ENCODE data around the gene STPG2. TPM values are rescaled to one million over a fixed set of nuclear protein-coding genes. Genes with fewer than 3 reads are reported as not detected.

STPG2 gene
- total and polyA plus RNA-seq, 2 experiments from 2014 or later: 0.32 TPM; not detected in 1

DNA sequence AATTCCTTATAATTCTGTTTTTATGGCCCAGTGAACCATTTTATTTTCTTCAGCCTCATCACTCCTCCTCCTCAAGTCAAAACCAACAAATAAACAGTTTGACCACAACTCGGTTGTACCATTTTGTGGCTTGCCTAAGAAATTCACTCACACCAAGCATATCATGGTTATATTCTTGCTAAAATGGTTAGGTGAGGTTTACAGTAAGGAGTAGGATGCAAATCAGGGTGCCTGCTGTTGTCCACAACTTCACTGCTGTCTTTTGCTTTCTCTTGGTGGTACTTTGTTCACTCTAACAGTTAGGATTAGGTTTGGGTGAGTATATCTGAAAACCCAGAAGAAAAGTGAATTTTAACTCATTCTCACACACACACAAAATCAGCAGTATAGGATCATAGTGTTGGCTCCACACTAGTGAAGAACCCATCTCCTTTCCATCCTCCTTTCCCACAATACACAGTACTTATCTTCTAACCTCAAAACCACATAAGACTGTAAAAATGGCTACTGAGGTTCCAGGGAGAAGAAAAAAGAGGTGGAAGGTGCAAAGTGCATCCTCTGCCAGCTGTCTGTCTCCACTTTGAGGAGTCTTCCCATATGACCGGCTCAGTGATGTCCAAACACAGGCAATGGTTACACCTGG lies 368.8 kb downstream of the STPG2 start:
- H3K4me1 ChIP-seq (ENCODE audit: insufficient read depth): no peaks in the 10 kb centered on the region
- no peak overlapping the region for H3K4me2 ChIP-seq (ENCODE audit: unreplicated experiment)
- H4K20me1 ChIP-seq (ENCODE audit: insufficient read depth): no peaks in the 10 kb centered on the region
- H3K27me3 ChIP-seq (replicated peaks; ENCODE audit: insufficient read depth): no peaks in the 10 kb centered on the region
- H3K79me2 ChIP-seq (ENCODE audit: insufficient read depth): no peaks in the 10 kb centered on the region
- H3K9me2 ChIP-seq (ENCODE audit: insufficient read depth): no peaks in the 10 kb centered on the region
- no peak overlapping the region for H3K27ac ChIP-seq
- in situ Hi-C loops (cut with MboI): no loop called here
- H3K9me3 ChIP-seq (ENCODE audit: low read depth): no peaks in the 10 kb centered on the region
- no peak for TF ChIP-seq EZH2 (IDR thresholded peaks at IDR 0.05; ENCODE audit: insufficient read depth, poor library complexity, severe bottlenecking)
- no peak for TF ChIP-seq EZH2phosphoT487 (IDR thresholded peaks at IDR 0.05; ENCODE audit: insufficient read depth, low read depth)
- 28% methylated on average over 2 of the region's 2 CpGs for WGBS, 2 experiments (ENCODE audit: low coverage in 1 of 2, low lambda C conversion rate in 2 of 2, missing lambda C conversion rate in 2 of 2)
- no peak overlapping the region for H3K9ac ChIP-seq
- H3F3A ChIP-seq (ENCODE audit: insufficient read depth): no peaks in the 10 kb centered on the region
- DNase-seq: no peak
- H2AFZ ChIP-seq: no peak overlapping the region
- H3K4me3 ChIP-seq: no peak overlapping the region
- no peaks in the 10 kb centered on the region for H3K36me3 ChIP-seq (ENCODE audit: low read depth)

DNA sequence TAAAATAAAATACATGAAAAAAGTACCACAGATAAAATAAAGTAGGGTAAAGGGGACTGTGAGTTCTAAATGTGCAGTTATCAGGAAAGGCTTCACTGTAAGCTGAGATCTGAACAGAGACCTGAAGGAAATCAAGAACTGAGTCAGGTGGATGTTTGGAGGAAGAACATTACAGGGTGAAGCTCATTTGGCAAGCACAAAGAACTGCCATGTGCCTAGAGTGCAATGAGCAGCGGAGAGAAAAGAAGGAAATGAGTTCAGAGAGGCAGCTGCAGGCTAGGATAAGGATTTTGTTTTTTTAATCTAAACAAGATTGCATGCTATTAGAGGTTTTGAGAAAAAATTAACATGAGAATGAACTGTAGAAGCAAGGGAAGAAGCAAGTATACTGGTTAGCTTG lies 373.1 kb downstream of the STPG2 start:
- Histone ChIP-seq H3F3A (ENCODE audit: insufficient read depth) (no peaks in the 10 kb centered on the region), H3K9ac (no peak overlapping the region), H3K36me3 (ENCODE audit: low read depth) (no peaks in the 10 kb centered on the region), H2AFZ (no peak overlapping the region), H3K79me2 (ENCODE audit: insufficient read depth) (no peaks in the 10 kb centered on the region), H3K9me3 (ENCODE audit: low read depth) (no peaks in the 10 kb centered on the region), H3K4me2 (ENCODE audit: unreplicated experiment) (no peak overlapping the region), H3K4me1 (ENCODE audit: insufficient read depth) (no peaks in the 10 kb centered on the region), H4K20me1 (ENCODE audit: insufficient read depth) (no peaks in the 10 kb centered on the region), H3K9me2 (ENCODE audit: insufficient read depth) (no peaks in the 10 kb centered on the region), H3K4me3 (no peak overlapping the region), H3K27me3 (replicated peaks; ENCODE audit: insufficient read depth) (no peaks in the 10 kb centered on the region), H3K27ac (no peak overlapping the region)
- in situ Hi-C loops (cut with MboI): no loop called here
- no peak for DNase-seq
- WGBS, 2 experiments (ENCODE audit: low coverage in 1 of 2, low lambda C conversion rate in 2 of 2, missing lambda C conversion rate in 2 of 2): 3 to 6% methylated on average over 1 of the region's 1 CpG
- TF ChIP-seq EZH2 (IDR thresholded peaks at IDR 0.05; ENCODE audit: insufficient read depth, poor library complexity, severe bottlenecking) (no peak), EZH2phosphoT487 (IDR thresholded peaks at IDR 0.05; ENCODE audit: insufficient read depth, low read depth) (no peak)

- H3K27ac ChIP-seq: no peak overlapping the region
- no peak for DNase-seq
- 2 to 4% methylated on average over 1 of the region's 1 CpG for WGBS, 2 experiments (ENCODE audit: low coverage in 1 of 2, low lambda C conversion rate in 2 of 2, missing lambda C conversion rate in 2 of 2)
- H3K4me2 ChIP-seq (ENCODE audit: unreplicated experiment): no peak overlapping the region
- no peaks in the 10 kb centered on the region for H3F3A ChIP-seq (ENCODE audit: insufficient read depth)
- no peaks in the 10 kb centered on the region for H3K36me3 ChIP-seq (ENCODE audit: low read depth)
- H4K20me1 ChIP-seq (ENCODE audit: insufficient read depth): no peaks in the 10 kb centered on the region
- TF ChIP-seq EZH2 (IDR thresholded peaks at IDR 0.05; ENCODE audit: insufficient read depth, poor library complexity, severe bottlenecking) (no peak), EZH2phosphoT487 (IDR thresholded peaks at IDR 0.05; ENCODE audit: insufficient read depth, low read depth) (no peak)
- H3K27me3 ChIP-seq (replicated peaks; ENCODE audit: insufficient read depth): no peaks in the 10 kb centered on the region
- H3K4me3 ChIP-seq: no peak overlapping the region
- in situ Hi-C loops (cut with MboI): no loop called here
- no peak overlapping the region for H2AFZ ChIP-seq
- H3K79me2 ChIP-seq (ENCODE audit: insufficient read depth): no peaks in the 10 kb centered on the region
- H3K4me1 ChIP-seq (ENCODE audit: insufficient read depth): no peaks in the 10 kb centered on the region
- H3K9me2 ChIP-seq (ENCODE audit: insufficient read depth): no peaks in the 10 kb centered on the region
- H3K9me3 ChIP-seq (ENCODE audit: low read depth): no peaks in the 10 kb centered on the region
- no peak overlapping the region for H3K9ac ChIP-seq
These were observed 381.2 kb downstream of the STPG2 start for GRCh38 chr4:97762115-97762512.

- H2AFZ ChIP-seq: no peak overlapping the region
These were observed 381.7 kb downstream of the STPG2 start for GRCh38 chr4:97761445-97762114.

More at GRCh38 chr4:97761445-97762114, 381.7 kb downstream of the STPG2 start:
- no peak overlapping the region for H3K4me2 ChIP-seq (ENCODE audit: unreplicated experiment)
- H3K27ac ChIP-seq: no peak overlapping the region
- H3K9me2 ChIP-seq (ENCODE audit: insufficient read depth): no peaks in the 10 kb centered on the region
- no peaks in the 10 kb centered on the region for H3K27me3 ChIP-seq (replicated peaks; ENCODE audit: insufficient read depth)
- H3K4me3 ChIP-seq: no peak overlapping the region
- H3K79me2 ChIP-seq (ENCODE audit: insufficient read depth): no peaks in the 10 kb centered on the region
- no peak overlapping the region for H3K9ac ChIP-seq
- no peaks in the 10 kb centered on the region for H4K20me1 ChIP-seq (ENCODE audit: insufficient read depth)
- H3K9me3 ChIP-seq (ENCODE audit: low read depth): no peaks in the 10 kb centered on the region
- in situ Hi-C loops (cut with MboI): no loop called here
- no peaks in the 10 kb centered on the region for H3F3A ChIP-seq (ENCODE audit: insufficient read depth)
- no peaks in the 10 kb centered on the region for H3K4me1 ChIP-seq (ENCODE audit: insufficient read depth)
- H3K36me3 ChIP-seq (ENCODE audit: low read depth): no peaks in the 10 kb centered on the region
- 3 to 5% methylated on average over 2 of the region's 2 CpGs for WGBS, 2 experiments (ENCODE audit: low coverage in 1 of 2, low lambda C conversion rate in 2 of 2, missing lambda C conversion rate in 2 of 2)
- no peak for TF ChIP-seq EZH2 (IDR thresholded peaks at IDR 0.05; ENCODE audit: insufficient read depth, poor library complexity, severe bottlenecking)
- no peak for TF ChIP-seq EZH2phosphoT487 (IDR thresholded peaks at IDR 0.05; ENCODE audit: insufficient read depth, low read depth)
- no peak for DNase-seq
